ENCODE measurements around the gene FOXN4.

The FOXN4 gene, protein sequence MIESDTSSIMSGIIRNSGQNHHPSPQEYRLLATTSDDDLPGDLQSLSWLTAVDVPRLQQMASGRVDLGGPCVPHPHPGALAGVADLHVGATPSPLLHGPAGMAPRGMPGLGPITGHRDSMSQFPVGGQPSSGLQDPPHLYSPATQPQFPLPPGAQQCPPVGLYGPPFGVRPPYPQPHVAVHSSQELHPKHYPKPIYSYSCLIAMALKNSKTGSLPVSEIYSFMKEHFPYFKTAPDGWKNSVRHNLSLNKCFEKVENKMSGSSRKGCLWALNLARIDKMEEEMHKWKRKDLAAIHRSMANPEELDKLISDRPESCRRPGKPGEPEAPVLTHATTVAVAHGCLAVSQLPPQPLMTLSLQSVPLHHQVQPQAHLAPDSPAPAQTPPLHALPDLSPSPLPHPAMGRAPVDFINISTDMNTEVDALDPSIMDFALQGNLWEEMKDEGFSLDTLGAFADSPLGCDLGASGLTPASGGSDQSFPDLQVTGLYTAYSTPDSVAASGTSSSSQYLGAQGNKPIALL

DNA sequence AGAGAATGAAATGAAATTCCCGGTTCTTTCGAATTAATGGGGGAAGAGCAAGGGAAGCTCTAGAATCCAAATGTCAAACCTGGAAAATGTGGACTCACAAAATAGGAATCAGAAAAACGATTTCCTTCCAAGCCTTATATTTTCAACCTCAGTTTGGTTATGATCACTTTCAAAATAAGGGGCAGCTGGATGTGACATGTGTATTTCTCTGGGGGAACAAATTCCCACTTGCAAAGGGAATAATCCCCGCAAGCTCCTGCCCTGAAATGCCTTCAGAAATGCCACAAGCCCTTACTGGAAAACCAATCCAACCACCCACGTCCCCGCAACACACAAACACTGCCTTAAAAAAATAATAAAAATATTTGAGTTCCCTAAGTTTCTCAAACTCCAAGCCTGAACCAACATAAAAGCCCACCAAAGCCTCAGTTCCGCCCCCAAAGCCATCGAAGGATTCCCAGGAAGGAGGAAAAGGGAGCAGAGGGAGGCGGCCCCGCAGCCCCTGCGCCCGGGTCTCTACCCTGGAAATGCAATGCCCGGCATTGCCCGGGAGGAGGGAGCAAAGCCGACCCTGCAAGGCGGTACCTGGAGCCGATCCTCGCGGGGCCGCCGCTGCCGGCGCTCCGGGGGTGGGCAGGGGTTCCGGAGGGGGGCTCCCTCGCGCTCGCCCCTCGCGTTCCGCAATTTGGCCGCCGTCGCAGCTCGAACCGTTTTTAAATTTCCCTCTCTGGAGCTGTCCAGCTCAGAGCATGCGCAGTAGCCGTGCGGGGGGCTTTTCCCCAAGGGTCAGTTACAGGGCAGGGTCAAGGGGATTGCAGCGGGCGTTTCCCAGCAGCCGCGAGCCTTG is at the start of gene FOXN4:
TSS of gene FOXN4 (minus strand) at position 751 of the 847 bp plus-strand sequence. CDS start 963 bp downstream, outside the sequence.
- TF ChIP-seq, protein P1, sequence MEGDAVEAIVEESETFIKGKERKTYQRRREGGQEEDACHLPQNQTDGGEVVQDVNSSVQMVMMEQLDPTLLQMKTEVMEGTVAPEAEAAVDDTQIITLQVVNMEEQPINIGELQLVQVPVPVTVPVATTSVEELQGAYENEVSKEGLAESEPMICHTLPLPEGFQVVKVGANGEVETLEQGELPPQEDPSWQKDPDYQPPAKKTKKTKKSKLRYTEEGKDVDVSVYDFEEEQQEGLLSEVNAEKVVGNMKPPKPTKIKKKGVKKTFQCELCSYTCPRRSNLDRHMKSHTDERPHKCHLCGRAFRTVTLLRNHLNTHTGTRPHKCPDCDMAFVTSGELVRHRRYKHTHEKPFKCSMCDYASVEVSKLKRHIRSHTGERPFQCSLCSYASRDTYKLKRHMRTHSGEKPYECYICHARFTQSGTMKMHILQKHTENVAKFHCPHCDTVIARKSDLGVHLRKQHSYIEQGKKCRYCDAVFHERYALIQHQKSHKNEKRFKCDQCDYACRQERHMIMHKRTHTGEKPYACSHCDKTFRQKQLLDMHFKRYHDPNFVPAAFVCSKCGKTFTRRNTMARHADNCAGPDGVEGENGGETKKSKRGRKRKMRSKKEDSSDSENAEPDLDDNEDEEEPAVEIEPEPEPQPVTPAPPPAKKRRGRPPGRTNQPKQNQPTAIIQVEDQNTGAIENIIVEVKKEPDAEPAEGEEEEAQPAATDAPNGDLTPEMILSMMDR (IDR thresholded peaks at IDR 0.05), result no peak
- no peak for TF ChIP-seq ZFX (IDR thresholded peaks at IDR 0.05; ENCODE audit: borderline replicate concordance)
- peak within 1 kb of the TSS; percentile 89 for H3K27ac ChIP-seq

DNA sequence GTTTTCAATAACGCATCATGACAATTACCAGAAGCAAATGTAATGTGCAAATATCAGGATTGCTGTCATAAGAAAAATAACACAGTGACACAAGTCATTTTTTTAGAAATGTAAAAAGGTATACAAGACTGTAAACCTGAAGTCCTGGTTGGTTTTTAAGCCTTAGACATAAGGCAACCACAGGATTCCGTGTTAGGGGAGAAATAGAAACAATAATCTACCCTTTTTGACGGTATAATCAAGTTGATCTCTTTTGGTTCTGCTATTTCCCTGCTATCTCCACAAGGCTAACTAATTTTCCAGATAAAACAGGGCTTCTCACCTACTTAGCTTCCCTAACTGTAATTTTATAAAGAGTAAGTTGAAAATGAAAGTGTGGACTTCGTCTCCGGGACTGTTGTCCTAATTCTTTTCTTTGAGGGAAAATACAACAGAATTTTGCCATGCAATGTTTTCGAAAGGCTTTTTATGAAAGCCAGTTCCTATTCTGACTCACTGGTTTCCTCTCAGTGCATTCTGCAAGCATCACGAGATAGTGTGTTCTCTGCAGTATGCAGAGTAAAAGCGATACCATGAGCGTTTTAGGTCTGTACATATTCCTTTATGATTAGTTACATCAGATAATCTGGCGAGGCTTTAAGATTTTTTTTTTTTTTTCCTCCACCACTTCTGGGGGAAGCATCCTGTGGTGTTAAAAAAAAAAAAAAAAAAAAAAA is 49.2 kb upstream of the FOXN4 start:
- no peak overlapping the region for H3K27ac ChIP-seq
- TF ChIP-seq, protein P1 (IDR thresholded peaks at IDR 0.05), result no peak
- TF ChIP-seq ZFX (IDR thresholded peaks at IDR 0.05; ENCODE audit: borderline replicate concordance), result no peak

DNA sequence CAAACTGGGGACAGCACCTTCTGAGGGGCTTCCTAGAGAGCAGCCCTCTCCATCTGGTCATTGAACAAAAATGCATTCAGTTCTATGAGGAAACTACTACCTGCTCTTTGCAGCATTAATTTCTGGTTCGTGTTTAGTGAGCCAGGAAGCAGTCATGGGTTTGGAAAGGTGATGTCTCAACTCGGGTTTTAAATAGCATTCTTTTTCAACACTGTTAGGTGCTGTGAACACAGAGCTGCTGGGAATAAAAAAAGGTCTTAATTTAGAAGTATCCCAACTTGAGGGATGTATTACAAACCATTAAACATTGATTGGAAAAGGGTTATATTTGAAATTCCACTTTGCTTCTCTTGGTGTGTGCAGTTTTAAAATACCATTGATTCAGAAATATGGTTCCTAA is 47.9 kb upstream of the FOXN4 start:
- TF ChIP-seq, protein P1 (IDR thresholded peaks at IDR 0.05), result no peak
- TF ChIP-seq ZFX (IDR thresholded peaks at IDR 0.05; ENCODE audit: borderline replicate concordance), result no peak
- no peak overlapping the region for H3K27ac ChIP-seq

DNA sequence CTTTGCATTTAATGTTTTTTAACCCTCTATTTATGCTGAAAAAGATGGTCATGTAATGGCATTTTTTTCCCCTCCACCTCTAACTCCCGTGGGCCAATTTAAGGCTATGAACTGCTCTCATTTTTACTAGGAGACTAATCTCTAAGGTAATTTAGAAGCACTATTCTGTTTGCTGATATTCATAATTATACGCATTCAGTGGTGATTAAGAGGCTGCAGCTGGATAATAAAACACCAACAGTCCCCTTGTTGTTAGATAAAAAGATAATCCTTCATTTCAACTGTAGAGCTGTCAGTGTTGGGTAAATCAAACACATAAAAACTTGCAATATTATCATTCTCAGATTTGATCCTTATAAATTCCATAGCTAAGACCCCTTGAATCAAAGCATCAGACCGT is 47.5 kb upstream of the FOXN4 start:
- H3K27ac ChIP-seq, result no peak overlapping the region
- no peak for TF ChIP-seq ZFX (IDR thresholded peaks at IDR 0.05; ENCODE audit: borderline replicate concordance)
- TF ChIP-seq, protein P1 (IDR thresholded peaks at IDR 0.05), result no peak

DNA sequence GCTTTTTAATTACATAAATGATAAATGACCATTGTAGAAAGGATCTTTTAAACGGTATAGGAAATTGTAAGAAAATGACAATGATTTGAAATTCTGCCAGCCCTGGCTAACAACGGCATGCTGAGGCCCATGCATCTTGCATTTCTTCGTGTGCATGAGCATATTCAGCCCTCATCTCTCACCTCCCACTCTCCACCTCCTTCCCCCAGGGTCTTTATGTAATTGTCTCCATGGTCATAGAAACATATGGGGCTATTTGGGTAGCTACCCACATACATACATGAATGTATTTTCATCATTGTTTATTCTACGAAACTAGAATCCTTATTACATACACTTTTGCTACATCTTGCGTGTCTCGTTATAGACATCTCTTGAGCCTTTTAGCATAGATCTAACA is 43.1 kb upstream of the FOXN4 start:
- H3K27ac ChIP-seq, result no peak overlapping the region
- TF ChIP-seq, protein P1 (IDR thresholded peaks at IDR 0.05), result no peak
- no peak for TF ChIP-seq ZFX (IDR thresholded peaks at IDR 0.05; ENCODE audit: borderline replicate concordance)

DNA sequence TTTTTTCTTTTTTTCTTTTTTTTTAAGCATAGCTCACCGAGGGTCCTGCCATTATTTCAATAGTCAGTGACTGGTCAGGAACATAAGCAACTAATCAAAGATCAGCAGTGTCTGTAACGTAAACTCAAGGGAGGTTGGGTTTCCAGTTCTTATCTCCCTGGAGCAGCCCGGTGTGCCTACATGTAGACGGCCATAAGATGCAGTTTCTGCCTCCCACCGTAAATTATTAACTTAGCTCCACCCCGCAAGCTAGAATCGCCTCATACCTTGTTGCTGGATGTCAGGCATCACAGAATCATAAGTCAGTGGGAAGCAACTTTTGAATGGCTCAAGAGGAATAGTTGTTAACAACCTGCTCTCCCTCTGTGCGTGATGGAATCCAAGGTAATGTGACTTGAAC is 38.5 kb upstream of the FOXN4 start, which contains the start of gene MYO1H:
TSS of gene MYO1H (plus strand) at position 312 of the 400 bp plus-strand sequence. CDS start at position 373, 61 bp downstream.
- no peak for TF ChIP-seq ZFX (IDR thresholded peaks at IDR 0.05; ENCODE audit: borderline replicate concordance)
- H3K27ac ChIP-seq, result peak within 1 kb of the TSS; percentile 32

DNA sequence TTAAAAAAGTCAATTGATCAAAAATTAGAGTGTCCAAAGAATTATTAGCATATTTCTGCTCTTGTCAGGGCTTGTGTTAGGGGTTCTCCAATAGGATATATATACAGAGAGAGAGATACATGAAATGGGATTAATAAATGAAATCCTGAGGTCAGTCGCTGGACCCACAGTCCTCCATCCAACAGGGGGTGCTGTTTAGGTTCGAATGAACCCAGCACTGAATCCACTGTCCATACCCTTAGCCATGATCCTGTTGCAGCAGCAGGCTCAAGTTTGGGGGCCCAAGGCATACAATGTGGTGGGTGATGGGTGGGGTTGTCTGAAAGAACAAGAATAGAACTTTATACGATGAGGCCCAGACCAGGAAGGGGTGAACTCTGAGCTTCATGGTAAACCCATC is 37.8 kb upstream of the FOXN4 start:
- H3K27ac ChIP-seq, result peak overlapping the region; percentile 32; the same call in 1 of the 2 replicates
- no peak for TF ChIP-seq ZFX (IDR thresholded peaks at IDR 0.05; ENCODE audit: borderline replicate concordance)
- TF ChIP-seq, protein P1 (IDR thresholded peaks at IDR 0.05), result peak; percentile 46

Data from 22Rv1 (cell line).